Aorta (tissue), 5 donors: Measurements from ENCODE around the gene KTN1. TPM values are rescaled to one million over a fixed set of nuclear protein-coding genes. Genes with fewer than 3 reads are reported as not detected.

Source experiments
- ATAC-seq: fragments of 200-7000 bp; cut with Tn5 transposase; one replicate; pipeline ENCODE4 v1.9.1; 2022; ENCODE audit warnings: moderate library complexity; ENCODE audit not compliant: low FRiP score
- DNase-seq, 2 donors: peaks; one replicate each; pipeline ENCODE4 v3.0.0-alpha.2; 2020
- H3K27ac ChIP-seq, 2 donors: one replicate each; pipeline ENCODE4 v1.5.1; 2013; ENCODE audit warnings: low read length in 2 of 2, mild to moderate bottlenecking in 2 of 2, moderate library complexity in 2 of 2, control low read depth in 1 of 2, inconsistent platforms in 1 of 2, low read depth in 1 of 2
- H3K27me3 ChIP-seq, 2 donors: one replicate each; pipeline ENCODE4 v1.6.1; 2013; ENCODE audit warnings: control low read depth in 1 of 2, low read length in 1 of 2, mild to moderate bottlenecking in 1 of 2, moderate library complexity in 1 of 2; ENCODE audit not compliant: insufficient read depth in 2 of 2, control insufficient read depth in 1 of 2
- H3K36me3 ChIP-seq, 2 donors: one replicate each; pipeline ENCODE4 v1.6.1; 2013; ENCODE audit warnings: control low read depth in 1 of 2, low read length in 1 of 2, mild to moderate bottlenecking in 1 of 2; ENCODE audit not compliant: insufficient read depth in 2 of 2, control insufficient read depth in 1 of 2
- H3K4me1 ChIP-seq, 2 donors: one replicate each; pipeline ENCODE4 v1.6.1; 2013; ENCODE audit warnings: low read length in 2 of 2, control low read depth in 1 of 2, mild to moderate bottlenecking in 1 of 2, moderate library complexity in 1 of 2; ENCODE audit not compliant: insufficient read depth in 2 of 2, control insufficient read depth in 1 of 2
- H3K4me3 ChIP-seq, 2 donors: one replicate each; pipeline ENCODE4 v1.5.1; 2013; ENCODE audit warnings: low read length in 2 of 2, control low read depth in 1 of 2, mild to moderate bottlenecking in 1 of 2
- H3K9me3 ChIP-seq: one replicate; pipeline ENCODE4 v1.6.1; 2013; ENCODE audit warnings: mild to moderate bottlenecking, low read length; ENCODE audit not compliant: control insufficient read depth
- WGBS, 2 donors: extraction: QIAGEN DNeasy Blood & Tissue Kit; methylation state at CpG; one replicate each; pipeline ENCODE4 v1.1.7; 2013; 5-methylcytosine and 5-hydroxymethylcytosine counted together
- intact Hi-C, 2 donors: fragments of 100-400 bp; cut with DNase I; formaldehyde crosslinking; loops; one replicate each; pipeline versions ENCODE4 v1.14.2 to v1.15.0; 2022
- polyA plus RNA-seq, 2 donors: library from polyadenylated mRNA; stranded (reverse); fragments of 200-250 nt; gene quantifications; one replicate each; pipeline ENCODE4 v1.2.3, GENCODE V29; 2013
- total RNA-seq, 2 donors: library from RNA; stranded (reverse); fragmentation: NEBNext Ultra II Directional; extraction: Animal tissue kit (Norgen Biotek cat#: 25700); gene quantifications; one replicate each; pipeline ENCODE4 v1.2.1, GENCODE V29; 2021
- donor health status: healthy with polysubstance abuse.
- donor health status: Bipolar disorder and iron deficiency.
- donor health status: DM: no; HTN: no; CAD: no.
- donor health status: DM: no; HTN: no; CAD: no.
- donor health status: DM: yes; HTN: yes; CAD: no.

Gene KTN1
- total and polyA plus RNA-seq, 4 donors: 86.8 to 216 (median 167) TPM

GRCh38 chr14:55689981-55690871 is 110.2 kb downstream of the KTN1 start:
- no peak for ATAC-seq
- Histone ChIP-seq H3K4me3 (no peak overlapping the region), H3K27ac (no peak overlapping the region), H3K36me3 (peaks cover 2 to 10% of the 10 kb centered on the region in 2 donors), H3K4me1 (no peaks in the 10 kb centered on the region), H3K9me3 (no peaks in the 10 kb centered on the region), H3K27me3 (no peaks in the 10 kb centered on the region)
- WGBS, 2 donors: 80 to 85% methylated on average over 5 of the region's 5 CpGs
- intact Hi-C loops: loop anchor here in 1 of 2 donors (10.0 kb wide), 1 partner anchor 245 kb away; the partner anchor contains the start of gene TBPL2
- no peak for DNase-seq

GRCh38 chr14:55691659-55692058 is 111.7 kb downstream of the KTN1 start:
- ATAC-seq: no peak
- H3K27me3 ChIP-seq: no peaks in the 10 kb centered on the region
- H3K9me3 ChIP-seq: no peaks in the 10 kb centered on the region
- H3K4me1 ChIP-seq: no peaks in the 10 kb centered on the region
- H3K27ac ChIP-seq: no peak overlapping the region
- no peak overlapping the region for H3K4me3 ChIP-seq
- no peak for DNase-seq
- H3K36me3 ChIP-seq: peaks cover 0 to under 1% of the 10 kb centered on the region in 2 donors
- intact Hi-C loops: no loop called here

- H3K36me3 ChIP-seq: no peaks in the 10 kb centered on the region
- intact Hi-C loops: no loop called here
- 64 to 74% methylated on average over 4 of the region's 4 CpGs for WGBS, 2 donors
- no peaks in the 10 kb centered on the region for H3K9me3 ChIP-seq
- DNase-seq (no peak), ATAC-seq (no peak)
- no peaks in the 10 kb centered on the region for H3K4me1 ChIP-seq
- no peak overlapping the region for H3K27ac ChIP-seq
- H3K27me3 ChIP-seq: no peaks in the 10 kb centered on the region
- H3K4me3 ChIP-seq: no peak overlapping the region
Observed at GRCh38 chr14:55693904-55694303, 113.9 kb downstream of the KTN1 start.

- Histone ChIP-seq H3K36me3 (no peaks in the 10 kb centered on the region), H3K4me3 (no peak overlapping the region), H3K27me3 (no peaks in the 10 kb centered on the region), H3K9me3 (no peaks in the 10 kb centered on the region), H3K4me1 (no peaks in the 10 kb centered on the region), H3K27ac (no peak overlapping the region)
- WGBS, 2 donors: 83 to 88% methylated on average over 5 of the region's 5 CpGs
- intact Hi-C loops: no loop called here
- DNase-seq (no peak), ATAC-seq (no peak)
Observed at GRCh38 chr14:55697414-55697861, 117.4 kb downstream of the KTN1 start.

GRCh38 chr14:55698051-55698450 is 118.0 kb downstream of the KTN1 start:
- intact Hi-C loops: no loop called here
- DNase-seq (no peak), ATAC-seq (no peak)
- H3K36me3 ChIP-seq: no peaks in the 10 kb centered on the region
- H3K4me3 ChIP-seq: no peak overlapping the region
- no peaks in the 10 kb centered on the region for H3K9me3 ChIP-seq
- H3K4me1 ChIP-seq: no peaks in the 10 kb centered on the region
- H3K27ac ChIP-seq: no peak overlapping the region
- 95 to 100% methylated on average over 4 of the region's 4 CpGs for WGBS, 2 donors
- no peaks in the 10 kb centered on the region for H3K27me3 ChIP-seq

- no peaks in the 10 kb centered on the region for H3K36me3 ChIP-seq
- no peak overlapping the region for H3K27ac ChIP-seq
- no peaks in the 10 kb centered on the region for H3K9me3 ChIP-seq
- WGBS, 2 donors: 93 to 94% methylated on average over 7 of the region's 7 CpGs
- intact Hi-C loops: loop anchor here (10.0 kb wide), 2 partner anchors 415 to 775 kb away; partner anchors contain the start of gene PELI2 (in 1 of the 2)
- H3K4me3 ChIP-seq: no peak overlapping the region
- DNase-seq (no peak), ATAC-seq (no peak)
- no peaks in the 10 kb centered on the region for H3K27me3 ChIP-seq
- H3K4me1 ChIP-seq: no peaks in the 10 kb centered on the region
Observed at GRCh38 chr14:55699131-55700057, 119.4 kb downstream of the KTN1 start.

GRCh38 chr14:55701638-55702037 is 121.6 kb downstream of the KTN1 start:
- intact Hi-C loops: loop anchor here (10.0 kb wide), 2 partner anchors 413 to 773 kb away; partner anchors contain the start of gene PELI2 (in 1 of the 2)
- DNase-seq (no peak), ATAC-seq (no peak)
- Histone ChIP-seq H3K9me3 (no peaks in the 10 kb centered on the region), H3K4me1 (no peaks in the 10 kb centered on the region), H3K4me3 (no peak overlapping the region), H3K27me3 (no peaks in the 10 kb centered on the region), H3K27ac (no peak overlapping the region), H3K36me3 (no peaks in the 10 kb centered on the region)
- 97 to 100% methylated on average over 1 of the region's 1 CpG for WGBS, 2 donors

GRCh38 chr14:55702511-55702910 is 122.5 kb downstream of the KTN1 start:
- H3K4me1 ChIP-seq: no peaks in the 10 kb centered on the region
- H3K4me3 ChIP-seq: no peak overlapping the region
- no peak for DNase-seq
- 77 to 83% methylated on average over 6 of the region's 6 CpGs for WGBS, 2 donors
- no peaks in the 10 kb centered on the region for H3K36me3 ChIP-seq
- H3K9me3 ChIP-seq: no peaks in the 10 kb centered on the region
- ATAC-seq: no peak
- intact Hi-C loops: loop anchor here (10.0 kb wide), 2 partner anchors 412 to 772 kb away; partner anchors contain the start of gene PELI2 (in 1 of the 2)
- H3K27me3 ChIP-seq: no peaks in the 10 kb centered on the region
- H3K27ac ChIP-seq: no peak overlapping the region
